22Rv1 (cell line): Measurements from ENCODE around the gene KHDRBS2.
"Not testable (repeated sequence)": the region's sequence is repeated elsewhere in the genome, so short reads cannot be mapped to it uniquely, and the experiment has no call there.

ENCODE experiments used
- H3K27ac ChIP-seq: fragments of 450-650 bp; 2 replicates; pipeline ENCODE4 v1.5.1; 2017
- ZFX ChIP-seq: fragments of 450-650 bp; IDR thresholded peaks from 2 replicates; pipeline ENCODE4 v1.6.1; 2017; ENCODE audit warnings: antibody characterized with exemption, borderline replicate concordance
- TF ChIP-seq, protein P1 (sequence below): fragments of 450-650 bp; IDR thresholded peaks from 2 replicates; pipeline ENCODE4 v1.5.1; 2017; ENCODE audit warnings: mild to moderate bottlenecking

KHDRBS2 gene

GRCh38 chr6:61841958-61842357 lies 444.1 kb downstream of the KHDRBS2 start:
- no peak for TF ChIP-seq ZFX
- TF ChIP-seq, protein P1, sequence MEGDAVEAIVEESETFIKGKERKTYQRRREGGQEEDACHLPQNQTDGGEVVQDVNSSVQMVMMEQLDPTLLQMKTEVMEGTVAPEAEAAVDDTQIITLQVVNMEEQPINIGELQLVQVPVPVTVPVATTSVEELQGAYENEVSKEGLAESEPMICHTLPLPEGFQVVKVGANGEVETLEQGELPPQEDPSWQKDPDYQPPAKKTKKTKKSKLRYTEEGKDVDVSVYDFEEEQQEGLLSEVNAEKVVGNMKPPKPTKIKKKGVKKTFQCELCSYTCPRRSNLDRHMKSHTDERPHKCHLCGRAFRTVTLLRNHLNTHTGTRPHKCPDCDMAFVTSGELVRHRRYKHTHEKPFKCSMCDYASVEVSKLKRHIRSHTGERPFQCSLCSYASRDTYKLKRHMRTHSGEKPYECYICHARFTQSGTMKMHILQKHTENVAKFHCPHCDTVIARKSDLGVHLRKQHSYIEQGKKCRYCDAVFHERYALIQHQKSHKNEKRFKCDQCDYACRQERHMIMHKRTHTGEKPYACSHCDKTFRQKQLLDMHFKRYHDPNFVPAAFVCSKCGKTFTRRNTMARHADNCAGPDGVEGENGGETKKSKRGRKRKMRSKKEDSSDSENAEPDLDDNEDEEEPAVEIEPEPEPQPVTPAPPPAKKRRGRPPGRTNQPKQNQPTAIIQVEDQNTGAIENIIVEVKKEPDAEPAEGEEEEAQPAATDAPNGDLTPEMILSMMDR = 0 out of 2 replicates have a peak, but pooled peaks have one; percentile 9

GRCh38 chr6:61835237-61835636 lies 450.8 kb downstream of the KHDRBS2 start:
- TF ChIP-seq, protein P1 = no peak
- TF ChIP-seq ZFX = no peak

More at GRCh38 chr6:61841958-61842357, 444.1 kb downstream of the KHDRBS2 start:
- no peak overlapping the region for H3K27ac ChIP-seq

DNA sequence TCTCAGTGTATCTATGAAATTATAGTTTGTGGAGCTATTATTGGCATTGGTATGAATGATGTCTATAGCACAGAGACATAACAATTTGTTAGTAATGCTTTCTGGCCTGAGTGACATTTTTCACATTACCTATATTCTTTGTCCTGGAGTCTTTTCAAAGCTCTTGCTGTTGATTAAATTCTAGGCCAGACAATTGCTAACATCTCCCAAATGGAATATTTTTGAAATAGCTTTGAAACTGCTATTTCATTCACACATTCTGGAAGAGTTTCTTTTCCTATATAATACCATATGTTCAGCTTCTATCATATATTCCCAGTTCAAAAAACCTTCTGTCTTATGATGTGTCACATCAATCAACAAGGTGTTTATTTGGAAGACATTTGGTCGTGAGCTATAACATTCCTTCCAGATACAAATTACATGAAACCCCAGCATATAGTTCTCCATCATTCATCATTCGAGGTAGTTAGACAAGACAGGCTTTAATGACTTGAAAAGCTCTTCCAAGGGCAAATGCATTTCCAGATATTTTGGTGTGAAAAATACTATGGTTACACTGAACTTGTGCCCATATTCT lies 452.8 kb downstream of the KHDRBS2 start:
- no peak for TF ChIP-seq ZFX
- TF ChIP-seq, protein P1 = no peak
- H3K27ac ChIP-seq = no peak overlapping the region

More at GRCh38 chr6:61835237-61835636, 450.8 kb downstream of the KHDRBS2 start:
- no peak overlapping the region for H3K27ac ChIP-seq

- no peak overlapping the region for H3K27ac ChIP-seq
Measured at GRCh38 chr6:61817716-61818115, 468.3 kb downstream of the KHDRBS2 start.

DNA sequence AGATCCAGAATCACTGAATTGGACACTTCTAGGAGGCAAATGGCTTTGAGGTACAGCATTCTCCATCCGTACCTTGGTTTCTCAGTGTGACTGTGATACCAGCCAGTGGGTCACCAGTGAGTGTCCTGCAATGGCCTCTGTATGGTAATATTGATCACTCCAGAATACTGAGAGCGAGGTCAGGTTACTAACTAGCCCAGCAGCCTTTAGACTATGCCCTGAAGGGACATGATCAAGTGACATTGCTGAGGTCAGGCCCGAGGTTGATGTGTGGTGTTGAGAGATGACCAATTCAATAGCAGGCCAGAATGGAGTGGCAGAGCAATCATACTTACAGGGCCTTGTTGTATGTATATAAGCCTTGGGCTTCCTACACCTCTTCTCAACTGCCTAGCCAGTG lies 476.0 kb downstream of the KHDRBS2 start:
- no peak for TF ChIP-seq ZFX
- TF ChIP-seq, protein P1 = no peak
- no peak overlapping the region for H3K27ac ChIP-seq

More at GRCh38 chr6:61817716-61818115, 468.3 kb downstream of the KHDRBS2 start:
- TF ChIP-seq ZFX = no peak
- TF ChIP-seq, protein P1 = no peak

DNA sequence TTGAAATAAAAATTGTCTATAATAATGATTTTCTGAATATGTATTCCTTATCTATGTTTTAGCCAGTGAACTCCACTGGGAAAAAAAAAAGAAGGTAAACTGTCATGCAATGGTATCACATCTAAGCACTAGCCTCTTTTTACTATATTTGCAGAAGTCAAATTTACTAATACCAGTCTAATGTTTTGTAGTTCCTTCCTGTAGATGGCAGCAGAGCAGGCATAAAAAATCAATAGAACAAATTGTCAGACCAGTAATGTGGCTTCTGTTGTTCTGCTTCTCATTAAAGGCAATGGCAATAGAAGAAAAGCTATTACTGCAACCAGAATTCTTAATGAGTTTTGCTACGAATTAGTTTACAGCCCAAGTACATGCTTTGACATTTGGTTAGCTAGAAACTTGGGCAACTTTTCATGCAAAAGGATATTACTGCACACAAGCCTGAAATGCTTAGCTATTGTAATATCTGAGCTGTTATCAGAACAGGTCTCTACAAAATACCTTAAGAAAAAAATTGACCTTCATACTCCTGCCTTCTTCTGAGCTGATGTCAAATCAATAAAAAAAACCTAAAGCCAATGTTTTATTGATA lies 476.9 kb downstream of the KHDRBS2 start:
- TF ChIP-seq, protein P1 = peak; percentile 83
- no peak for TF ChIP-seq ZFX
- H3K27ac ChIP-seq = no peak overlapping the region

DNA sequence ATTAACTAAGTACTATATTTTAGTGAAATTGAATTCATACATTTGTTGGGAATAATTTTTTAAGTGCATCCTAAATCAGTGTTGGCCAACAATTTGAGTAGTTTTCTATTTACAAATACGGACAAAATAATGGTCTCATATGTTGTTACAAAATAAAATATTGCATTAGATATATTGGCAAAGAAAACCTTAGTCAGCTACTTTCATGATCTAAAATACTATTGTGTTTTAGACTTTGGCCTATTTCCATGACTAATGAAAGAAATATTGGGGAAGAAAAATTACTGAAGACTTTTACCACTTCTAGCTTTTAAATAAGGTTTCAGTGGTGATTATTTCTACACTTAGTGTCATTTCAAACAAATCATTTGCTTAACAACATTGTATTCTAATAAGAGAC lies 498.0 kb downstream of the KHDRBS2 start:
- TF ChIP-seq, protein P1 = no peak
- no peak overlapping the region for H3K27ac ChIP-seq

DNA sequence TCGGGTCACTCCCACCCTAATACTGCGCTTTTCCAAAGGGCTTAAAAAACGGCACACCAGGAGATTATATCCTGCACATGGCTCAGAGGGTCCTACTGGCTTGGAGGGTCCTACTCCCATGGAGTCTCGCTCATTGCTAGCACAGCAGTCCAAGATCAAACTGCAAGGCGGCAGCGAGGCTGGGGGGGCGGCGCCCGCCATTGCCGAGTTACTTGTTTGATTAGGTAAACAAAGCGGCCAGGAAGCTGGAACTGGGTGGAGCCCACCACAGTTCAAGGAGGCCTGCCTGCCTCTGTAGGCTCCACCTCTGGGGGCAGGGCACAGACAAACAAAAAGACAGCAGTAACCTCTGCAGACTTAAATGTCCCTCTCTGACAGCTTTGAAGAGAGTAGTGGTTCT lies 516.6 kb downstream of the KHDRBS2 start:
- H3K27ac ChIP-seq = not testable (repeated sequence)
